Ovary (tissue), 3 donors: Measurements from ENCODE around the gene SUMF1.

Experiments
- CTCF ChIP-seq, 3 donors: fragments of 450-650 bp in 2 of 3; fragments of 200-600 bp in 1 of 3; IDR thresholded peaks; one replicate each; pipeline versions ENCODE4 v1.5.1 to v1.8.0; 2016 to 2022; ENCODE audit warnings: antibody characterized with exemption in 3 of 3, mild to moderate bottlenecking in 1 of 3
- EP300 ChIP-seq: sonication (generic); formaldehyde crosslinking; IDR thresholded peaks from one replicate; pipeline ENCODE4 v1.6.1; 2017; ENCODE audit warnings: antibody characterized with exemption
- POLR2A ChIP-seq: fragments of 450-650 bp; IDR thresholded peaks from one replicate; pipeline ENCODE4 v1.6.1; 2017; ENCODE audit warnings: antibody characterized with exemption, mild to moderate bottlenecking, moderate library complexity
- donor health status: DM: no; HTN: no; CAD: no.

GRCh38 chr3:4358273-4358672 lies 108.8 kb downstream of the SUMF1 start:
- TF ChIP-seq POLR2A (no peak), CTCF (IDR thresholded peaks at IDR 0.05) (no peak), EP300 (no peak)
